HepG2 (cell line): ENCODE measurements around the gene C2. TPM values are rescaled to one million over a fixed set of nuclear protein-coding genes. Genes with fewer than 3 reads are reported as not detected.

Source experiments
- BORCS8-MEF2B ChIP-seq: sonication (generic); formaldehyde crosslinking; IDR thresholded peaks from 2 replicates; pipeline ENCODE4 v1.8.0; 2022; ENCODE audit warnings: mild to moderate bottlenecking, missing genetic modification reagents
- KLF12 ChIP-seq: sonication (generic); formaldehyde crosslinking; IDR thresholded peaks from 2 replicates; pipeline ENCODE4 v1.4.0; 2020; ENCODE audit warnings: missing genetic modification reagents, borderline replicate concordance
- KLF15 ChIP-seq: sonication (generic); formaldehyde crosslinking; IDR thresholded peaks from 2 replicates; pipeline ENCODE4 v1.8.1; 2023; ENCODE audit warnings: borderline replicate concordance, mild to moderate bottlenecking, inconsistent platforms, missing genetic modification reagents, mixed read lengths
- MLLT10 ChIP-seq: sonication (generic); formaldehyde crosslinking; IDR thresholded peaks from 2 replicates; pipeline ENCODE4 v1.4.0; 2020; ENCODE audit warnings: missing genetic modification reagents
- MTF1 ChIP-seq: sonication (generic); formaldehyde crosslinking; IDR thresholded peaks from 2 replicates; pipeline ENCODE4 v1.5.0; 2020; ENCODE audit warnings: missing genetic modification reagents
- RNF2 ChIP-seq: fragments of 450-650 bp; conservative IDR thresholded peaks from 2 replicates; pipeline ENCODE4 v1.6.1; 2016; ENCODE audit warnings: low read depth
- SRSF4 ChIP-seq: fragments of 200-400 bp; formaldehyde crosslinking; IDR thresholded peaks from one replicate; pipeline ENCODE4 v1.6.1; 2018; ENCODE audit warnings: mild to moderate bottlenecking, low read depth, low read length, moderate library complexity; ENCODE audit not compliant: poor library complexity, severe bottlenecking
- ZNF121 ChIP-seq: sonication (generic); formaldehyde crosslinking; IDR thresholded peaks from 2 replicates; pipeline ENCODE4 v1.5.0; 2020; ENCODE audit warnings: mild to moderate bottlenecking, missing genetic modification reagents
- ZNF124 ChIP-seq: sonication (generic); formaldehyde crosslinking; IDR thresholded peaks from 2 replicates; pipeline ENCODE4 v1.4.0; 2020; ENCODE audit warnings: missing genetic modification reagents
- ZNF143 ChIP-seq: sonication (generic); formaldehyde crosslinking; IDR thresholded peaks from 2 replicates; pipeline ENCODE4 v1.4.0; 2020; ENCODE audit warnings: missing genetic modification reagents
- ZNF337 ChIP-seq: sonication (generic); formaldehyde crosslinking; IDR thresholded peaks from 2 replicates; pipeline ENCODE4 v1.5.1; 2020; ENCODE audit warnings: missing genetic modification reagents, low read depth, mild to moderate bottlenecking, borderline replicate concordance
- ZNF552 ChIP-seq: sonication (generic); formaldehyde crosslinking; IDR thresholded peaks from 2 replicates; pipeline ENCODE4 v1.9.0; 2022; ENCODE audit warnings: missing genetic modification reagents, mild to moderate bottlenecking, borderline replicate concordance
- ZNF83 ChIP-seq: sonication (generic); formaldehyde crosslinking; IDR thresholded peaks from 2 replicates; pipeline ENCODE4 v1.4.0; 2020; ENCODE audit warnings: missing genetic modification reagents, mild to moderate bottlenecking, borderline replicate concordance
- ZNF850 ChIP-seq: sonication (generic); formaldehyde crosslinking; conservative IDR thresholded peaks from 2 replicates; pipeline ENCODE4 v1.9.0; 2021; ENCODE audit warnings: mild to moderate bottlenecking, missing genetic modification reagents
- ZSCAN20 ChIP-seq: sonication (generic); formaldehyde crosslinking; IDR thresholded peaks from 2 replicates; pipeline ENCODE4 v1.4.0; 2020; ENCODE audit warnings: missing genetic modification reagents, mild to moderate bottlenecking, borderline replicate concordance
- polyA plus RNA-seq, 8 experiments: library from polyadenylated mRNA; depleted of rRNA in 3 of 8; stranded (reverse) in 7 of 8; unstranded in 1 of 8; fragments of >200 nt; fragmentation: Illumina TruSeq in 4 of 8; extraction: Trizol in 4 of 8; gene quantifications; 2 replicates each; pipeline versions ENCODE4 v1.2.1 to v1.2.3, GENCODE V29; 2011 to 2016; ENCODE audit warnings: low read depth in 4 of 8, missing spikeins in 1 of 8, mixed read lengths in 1 of 8; ENCODE audit not compliant: insufficient read depth in 1 of 8
- total RNA-seq, 5 experiments: library from RNA; depleted of rRNA; stranded (reverse); fragments of >200 nt; fragmentation: Illumina TruSeq; extraction: Trizol; gene quantifications; 2 replicates each; pipeline ENCODE4 v1.2.3, GENCODE V29; 2016; ENCODE audit warnings: low read depth in 1 of 5
- TF ChIP-seq, protein P1 (sequence below), 2 experiments: sonication (generic) in 1 of 2; formaldehyde crosslinking in 1 of 2; IDR thresholded peaks; 2 replicates each; pipeline versions ENCODE4 v1.6.1 to v1.9.0; 2014 to 2022; ENCODE audit warnings: antibody characterized with exemption in 1 of 2, borderline replicate concordance in 1 of 2, inconsistent platforms in 1 of 2, low read depth in 1 of 2, missing genetic modification reagents in 1 of 2
- TF ChIP-seq, protein P2 (sequence below): sonication (generic); formaldehyde crosslinking; IDR thresholded peaks from 2 replicates; pipeline ENCODE4 v1.5.0; 2020; ENCODE audit warnings: mild to moderate bottlenecking, missing genetic modification reagents
- TF ChIP-seq, protein P3 (sequence below): IDR thresholded peaks from 2 replicates; pipeline ENCODE4 v1.6.1; 2016; ENCODE audit warnings: mild to moderate bottlenecking

Gene C2
- total and polyA plus RNA-seq, 2 of the 13 experiments (the other 11 are each of a cell fraction or from before 2014, with no cell fraction given) = 165 to 307 TPM

DNA sequence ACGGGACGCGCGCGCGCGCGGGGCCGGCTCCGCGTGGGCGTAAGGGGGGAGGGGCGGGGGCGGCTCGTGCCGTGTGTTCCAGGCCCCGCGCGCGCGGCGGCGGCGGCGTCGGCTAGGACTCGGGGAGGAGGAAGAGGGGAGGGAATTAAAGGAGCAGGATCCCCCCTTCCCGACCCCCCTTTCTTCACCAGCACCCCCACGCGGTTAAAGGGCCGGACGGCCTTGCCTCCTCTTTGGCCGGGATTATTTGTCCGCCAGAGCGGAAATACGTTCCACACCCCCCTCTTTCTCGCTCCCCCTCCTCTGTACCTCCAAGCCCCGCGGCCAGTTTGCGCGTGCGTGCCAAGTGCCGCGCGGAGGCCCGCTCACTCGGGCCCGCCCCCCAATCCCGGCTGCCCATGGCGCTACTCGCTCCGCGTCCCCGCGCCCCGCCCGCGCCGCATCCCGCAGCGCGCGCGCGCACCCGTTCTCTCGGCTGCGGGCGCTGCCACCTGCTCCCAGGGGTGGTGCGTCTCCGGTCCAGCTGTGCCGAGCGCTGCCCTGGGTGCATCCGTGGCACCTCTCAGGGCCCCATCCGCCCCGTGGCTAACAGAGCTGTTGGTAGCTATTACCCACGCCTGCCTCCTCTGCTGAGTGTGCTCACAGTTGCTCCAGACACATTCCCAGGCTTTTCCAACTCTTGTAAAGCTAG, 25.4 kb upstream of the C2 start, which contains the start of gene ZBTB12 (continued):
- TF ChIP-seq, protein P1, sequence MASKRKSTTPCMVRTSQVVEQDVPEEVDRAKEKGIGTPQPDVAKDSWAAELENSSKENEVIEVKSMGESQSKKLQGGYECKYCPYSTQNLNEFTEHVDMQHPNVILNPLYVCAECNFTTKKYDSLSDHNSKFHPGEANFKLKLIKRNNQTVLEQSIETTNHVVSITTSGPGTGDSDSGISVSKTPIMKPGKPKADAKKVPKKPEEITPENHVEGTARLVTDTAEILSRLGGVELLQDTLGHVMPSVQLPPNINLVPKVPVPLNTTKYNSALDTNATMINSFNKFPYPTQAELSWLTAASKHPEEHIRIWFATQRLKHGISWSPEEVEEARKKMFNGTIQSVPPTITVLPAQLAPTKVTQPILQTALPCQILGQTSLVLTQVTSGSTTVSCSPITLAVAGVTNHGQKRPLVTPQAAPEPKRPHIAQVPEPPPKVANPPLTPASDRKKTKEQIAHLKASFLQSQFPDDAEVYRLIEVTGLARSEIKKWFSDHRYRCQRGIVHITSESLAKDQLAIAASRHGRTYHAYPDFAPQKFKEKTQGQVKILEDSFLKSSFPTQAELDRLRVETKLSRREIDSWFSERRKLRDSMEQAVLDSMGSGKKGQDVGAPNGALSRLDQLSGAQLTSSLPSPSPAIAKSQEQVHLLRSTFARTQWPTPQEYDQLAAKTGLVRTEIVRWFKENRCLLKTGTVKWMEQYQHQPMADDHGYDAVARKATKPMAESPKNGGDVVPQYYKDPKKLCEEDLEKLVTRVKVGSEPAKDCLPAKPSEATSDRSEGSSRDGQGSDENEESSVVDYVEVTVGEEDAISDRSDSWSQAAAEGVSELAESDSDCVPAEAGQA (IDR thresholded peaks at IDR 0.05; ENCODE audit: low read depth) = no peak
- TF ChIP-seq, protein P1 (CRISPR knock-in tag; IDR thresholded peaks at IDR 0.05; ENCODE audit: borderline replicate concordance) = no peak
- TF ChIP-seq ZNF337 (CRISPR knock-in tag) (no peak), MLLT10 (no peak), BORCS8-MEF2B (CRISPR knock-in tag) (peak; percentile 48; the same call in 1 of the 2 replicates), ZNF124 (no peak), ZNF143 (CRISPR knock-in tag) (no peak), KLF12 (CRISPR knock-in tag) (no peak), SRSF4 (no peak), ZSCAN20 (peak; percentile 45; the same call in 1 of the 2 replicates), RNF2 (peak; percentile 67), ZNF850 (no peak), ZNF552 (0 out of 2 replicates have a peak, but pooled peaks have one; percentile 65), ZNF121 (CRISPR knock-in tag) (no peak; the same call in 1 of the 2 replicates), KLF15 (CRISPR knock-in tag) (no peak), MTF1 (CRISPR knock-in tag) (no peak), ZNF83 (CRISPR knock-in tag) (no peak; the same call in 1 of the 2 replicates)
- TF ChIP-seq, protein P2, sequence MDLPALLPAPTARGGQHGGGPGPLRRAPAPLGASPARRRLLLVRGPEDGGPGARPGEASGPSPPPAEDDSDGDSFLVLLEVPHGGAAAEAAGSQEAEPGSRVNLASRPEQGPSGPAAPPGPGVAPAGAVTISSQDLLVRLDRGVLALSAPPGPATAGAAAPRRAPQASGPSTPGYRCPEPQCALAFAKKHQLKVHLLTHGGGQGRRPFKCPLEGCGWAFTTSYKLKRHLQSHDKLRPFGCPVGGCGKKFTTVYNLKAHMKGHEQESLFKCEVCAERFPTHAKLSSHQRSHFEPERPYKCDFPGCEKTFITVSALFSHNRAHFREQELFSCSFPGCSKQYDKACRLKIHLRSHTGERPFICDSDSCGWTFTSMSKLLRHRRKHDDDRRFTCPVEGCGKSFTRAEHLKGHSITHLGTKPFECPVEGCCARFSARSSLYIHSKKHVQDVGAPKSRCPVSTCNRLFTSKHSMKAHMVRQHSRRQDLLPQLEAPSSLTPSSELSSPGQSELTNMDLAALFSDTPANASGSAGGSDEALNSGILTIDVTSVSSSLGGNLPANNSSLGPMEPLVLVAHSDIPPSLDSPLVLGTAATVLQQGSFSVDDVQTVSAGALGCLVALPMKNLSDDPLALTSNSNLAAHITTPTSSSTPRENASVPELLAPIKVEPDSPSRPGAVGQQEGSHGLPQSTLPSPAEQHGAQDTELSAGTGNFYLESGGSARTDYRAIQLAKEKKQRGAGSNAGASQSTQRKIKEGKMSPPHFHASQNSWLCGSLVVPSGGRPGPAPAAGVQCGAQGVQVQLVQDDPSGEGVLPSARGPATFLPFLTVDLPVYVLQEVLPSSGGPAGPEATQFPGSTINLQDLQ = peak; percentile 92
- TF ChIP-seq, protein P3, sequence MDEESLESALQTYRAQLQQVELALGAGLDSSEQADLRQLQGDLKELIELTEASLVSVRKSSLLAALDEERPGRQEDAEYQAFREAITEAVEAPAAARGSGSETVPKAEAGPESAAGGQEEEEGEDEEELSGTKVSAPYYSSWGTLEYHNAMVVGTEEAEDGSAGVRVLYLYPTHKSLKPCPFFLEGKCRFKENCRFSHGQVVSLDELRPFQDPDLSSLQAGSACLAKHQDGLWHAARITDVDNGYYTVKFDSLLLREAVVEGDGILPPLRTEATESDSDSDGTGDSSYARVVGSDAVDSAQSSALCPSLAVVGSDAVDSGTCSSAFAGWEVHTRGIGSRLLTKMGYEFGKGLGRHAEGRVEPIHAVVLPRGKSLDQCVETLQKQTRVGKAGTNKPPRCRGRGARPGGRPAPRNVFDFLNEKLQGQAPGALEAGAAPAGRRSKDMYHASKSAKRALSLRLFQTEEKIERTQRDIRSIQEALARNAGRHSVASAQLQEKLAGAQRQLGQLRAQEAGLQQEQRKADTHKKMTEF = no peak
